H7 (cell line): Measurements from ENCODE around the gene CBLN2. TPM values are rescaled to one million over a fixed set of nuclear protein-coding genes. Genes with fewer than 3 reads are reported as not detected.

Experiments used
- DNase-seq: peaks from one replicate; pipeline ENCODE4 v3.0.0; 2012
- H3K27me3 ChIP-seq: 2 replicates; pipeline ENCODE4 v1.6.0; 2011; ENCODE audit warnings: mild to moderate bottlenecking, low read length; ENCODE audit not compliant: control insufficient read depth, insufficient read depth
- H3K36me3 ChIP-seq: replicated peaks from 2 replicates; pipeline ENCODE4 v1.5.1; 2011; ENCODE audit warnings: low read length; ENCODE audit not compliant: control insufficient read depth, insufficient read depth
- H3K4me3 ChIP-seq: 2 replicates; pipeline ENCODE4 v1.5.1; 2011; ENCODE audit warnings: low read depth, mild to moderate bottlenecking, control low read depth, low read length, moderate library complexity; ENCODE audit not compliant: insufficient read depth
- total RNA-seq: library from RNA; depleted of rRNA; stranded (reverse); fragments of >200 nt; shearing (Covaris generic); gene quantifications from 2 replicates; pipeline ENCODE4 v1.2.3, GENCODE V29; 2014; rRNA removed

Gene CBLN2
- total RNA-seq = not detected in 2 replicates

DNA sequence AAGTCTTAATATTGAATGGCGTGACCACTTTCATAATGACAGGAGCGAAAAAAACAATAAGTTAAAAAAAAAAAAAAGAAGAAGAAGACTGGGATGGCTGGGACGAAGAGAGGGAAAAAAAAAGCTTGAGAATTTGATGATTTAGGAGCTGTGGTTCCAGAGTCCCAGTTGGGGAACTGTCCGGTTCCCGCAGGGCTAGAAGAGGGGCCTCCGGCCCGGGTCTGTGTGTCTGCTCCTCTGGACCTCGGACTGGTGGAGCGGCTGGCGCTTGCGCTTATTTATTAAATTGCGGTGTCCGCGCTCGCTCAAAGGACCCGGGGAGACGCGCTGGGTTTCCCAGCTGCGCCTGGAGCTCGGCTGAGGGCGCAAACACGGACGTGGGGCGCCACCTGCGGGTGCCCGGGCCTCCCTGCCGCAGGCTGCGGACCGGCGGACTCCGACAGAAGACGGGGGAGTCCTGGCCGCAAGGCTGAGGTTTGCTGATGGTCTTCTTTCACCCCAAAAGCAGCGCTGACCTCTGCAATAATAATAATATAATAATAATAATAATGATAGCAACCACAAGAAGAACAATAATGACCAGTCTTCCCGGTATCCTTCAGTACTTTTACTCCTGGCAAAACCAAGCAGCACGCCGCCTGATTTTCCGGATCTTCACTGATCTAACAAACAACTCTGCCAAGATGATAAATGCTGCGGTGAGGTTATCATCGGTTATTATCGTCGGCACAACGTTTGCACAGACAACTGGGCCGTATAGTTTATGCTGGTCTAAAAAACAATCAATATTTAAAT is at the start of gene CBLN2:
CBLN2 (minus strand) TSS at position 251 of the 795 bp plus-strand sequence. CDS start 2,182 bp downstream, outside the sequence.
- H3K36me3 ChIP-seq = no peaks in the 10 kb centered on the region
- peaks cover 50% of the 10 kb centered on the region for H3K27me3 ChIP-seq
- H3K4me3 ChIP-seq = peak within 1 kb of the TSS; percentile 16; the same call in 1 of the 2 replicates
- DNase-seq = peak; percentile 90

GRCh38 chr18:72588360-72588759 is 44.2 kb upstream of the CBLN2 start:
- Histone ChIP-seq H3K36me3 (no peaks in the 10 kb centered on the region), H3K27me3 (no peaks in the 10 kb centered on the region), H3K4me3 (no peak overlapping the region)
- DNase-seq = no peak

DNA sequence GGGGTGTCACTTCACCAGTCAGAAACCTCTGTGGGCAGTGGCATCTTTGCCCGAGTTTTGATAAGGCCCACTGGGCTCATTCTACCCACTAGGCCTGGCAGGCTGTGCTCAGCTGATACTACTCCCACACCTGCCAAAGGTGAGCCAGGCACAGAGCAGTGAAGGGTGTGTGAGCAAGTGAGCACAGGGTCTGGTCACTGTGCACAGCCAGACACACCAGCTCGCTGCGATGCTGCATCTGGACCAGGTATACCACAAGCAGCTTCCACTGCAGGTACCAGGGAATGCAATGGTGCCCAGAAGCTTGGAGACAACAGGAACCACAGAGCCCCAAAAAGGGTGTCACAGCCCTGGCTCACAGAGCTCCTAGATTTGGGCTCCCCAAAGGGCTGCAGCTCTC is 40.6 kb upstream of the CBLN2 start:
- H3K27me3 ChIP-seq = no peaks in the 10 kb centered on the region
- no peak for DNase-seq
- H3K36me3 ChIP-seq = no peaks in the 10 kb centered on the region
- no peak overlapping the region for H3K4me3 ChIP-seq

GRCh38 chr18:72581976-72582375 is 37.8 kb upstream of the CBLN2 start:
- no peak for DNase-seq
- H3K4me3 ChIP-seq = no peak overlapping the region
- H3K36me3 ChIP-seq = no peaks in the 10 kb centered on the region

DNA sequence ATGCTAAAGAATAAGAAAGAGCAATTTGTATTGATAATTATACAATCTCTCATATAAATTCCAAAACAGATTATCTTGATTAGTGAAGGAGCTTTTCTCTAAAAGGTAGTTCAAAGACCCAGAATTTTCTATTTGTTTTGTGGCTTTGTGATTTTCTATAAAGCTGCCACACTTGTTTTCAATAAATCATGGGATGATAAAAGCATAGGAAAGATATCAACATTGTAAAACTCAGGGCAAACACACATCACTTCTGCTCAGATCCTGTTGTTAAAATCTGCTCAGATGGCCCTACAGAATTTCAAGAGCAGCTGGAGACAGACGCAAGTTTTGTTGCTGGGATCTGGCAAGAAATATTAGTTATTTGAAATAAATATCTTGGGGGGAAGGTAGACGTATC is 28.8 kb upstream of the CBLN2 start:
- DNase-seq = no peak
- Histone ChIP-seq H3K36me3 (no peaks in the 10 kb centered on the region), H3K27me3 (no peaks in the 10 kb centered on the region)

More at GRCh38 chr18:72581976-72582375, 37.8 kb upstream of the CBLN2 start:
- H3K27me3 ChIP-seq = no peaks in the 10 kb centered on the region

GRCh38 chr18:72566290-72566689 is 22.1 kb upstream of the CBLN2 start:
- H3K27me3 ChIP-seq = no peaks in the 10 kb centered on the region
- H3K4me3 ChIP-seq = no peak overlapping the region
- H3K36me3 ChIP-seq = no peaks in the 10 kb centered on the region
- no peak for DNase-seq

More for the DNA sequence above, 28.8 kb upstream of the CBLN2 start:
- no peak overlapping the region for H3K4me3 ChIP-seq

GRCh38 chr18:72555968-72556367 is 11.8 kb upstream of the CBLN2 start:
- Histone ChIP-seq H3K36me3 (no peaks in the 10 kb centered on the region), H3K27me3 (no peaks in the 10 kb centered on the region; the same call in 1 of the 2 replicates), H3K4me3 (no peak overlapping the region)
- DNase-seq = no peak

DNA sequence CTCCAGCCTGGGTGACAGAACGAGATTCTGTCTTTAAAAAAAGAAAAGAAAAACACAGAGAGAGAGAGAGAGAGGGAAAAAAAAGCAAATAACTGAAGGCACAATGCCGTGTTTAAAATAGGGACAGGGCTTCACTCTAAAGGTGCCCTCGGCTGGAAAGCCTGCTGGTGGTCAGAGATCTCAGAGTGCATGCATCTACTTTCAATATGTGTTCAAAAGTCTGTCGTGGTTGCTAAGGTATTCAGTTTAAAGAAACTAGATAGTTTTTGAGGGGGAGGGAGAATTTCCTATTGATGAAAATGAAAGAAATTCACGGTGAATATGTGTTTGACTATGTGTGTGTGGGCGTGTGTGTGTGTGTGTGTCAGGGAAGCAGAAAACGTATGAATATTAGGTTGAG is 11.0 kb upstream of the CBLN2 start:
- Histone ChIP-seq H3K4me3 (no peak overlapping the region), H3K27me3 (no peaks in the 10 kb centered on the region; the same call in 1 of the 2 replicates), H3K36me3 (no peaks in the 10 kb centered on the region)
- DNase-seq = no peak

DNA sequence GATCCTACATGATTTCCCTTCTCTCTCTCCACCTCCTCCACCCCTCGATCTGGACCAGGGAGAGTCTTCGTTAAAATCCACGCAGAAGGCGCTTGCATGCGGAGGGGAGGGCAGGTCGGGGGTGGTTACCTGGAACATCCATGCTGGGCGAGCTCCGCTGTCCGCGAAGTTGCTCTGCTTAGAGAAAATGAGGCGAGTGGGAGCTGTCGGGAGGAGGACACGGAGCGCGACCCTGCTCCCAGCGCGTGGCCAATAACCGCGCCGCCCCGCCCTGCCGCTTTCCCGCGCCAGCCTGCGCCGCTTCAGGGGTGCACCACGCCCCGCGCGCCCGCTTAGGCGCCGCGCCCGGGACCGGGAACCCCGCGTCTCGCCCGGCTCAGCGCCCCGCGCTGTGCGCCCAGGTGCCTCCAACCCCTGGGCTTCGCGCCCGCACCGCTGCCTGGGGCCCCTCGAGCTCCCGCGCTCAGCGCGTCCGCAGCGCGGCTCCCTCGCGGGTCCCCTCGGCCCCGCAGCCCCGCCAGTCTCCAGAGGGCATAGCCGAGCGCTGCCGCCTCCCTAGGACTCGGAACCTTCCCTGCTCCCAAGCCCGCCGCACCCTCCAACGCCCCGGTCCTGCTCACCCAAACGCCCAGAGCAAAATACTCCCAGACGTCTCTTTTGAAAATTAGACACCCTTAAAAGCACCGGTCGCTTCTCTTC is 636 bp downstream of the CBLN2 start:
- peak overlapping the region; percentile 16; the same call in 1 of the 2 replicates for H3K4me3 ChIP-seq
- H3K27me3 ChIP-seq = peaks cover 54% of the 10 kb centered on the region
- peak; percentile 57 for DNase-seq

GRCh38 chr18:72542984-72543356 is 1.2 kb downstream of the CBLN2 start:
- H3K27me3 ChIP-seq = peaks cover 59% of the 10 kb centered on the region
- peak overlapping the region; percentile 5; the same call in 1 of the 2 replicates for H3K4me3 ChIP-seq
- DNase-seq = peak; percentile 60
- H3K36me3 ChIP-seq = no peaks in the 10 kb centered on the region

More for the DNA sequence above, 636 bp downstream of the CBLN2 start:
- H3K36me3 ChIP-seq = no peaks in the 10 kb centered on the region

DNA sequence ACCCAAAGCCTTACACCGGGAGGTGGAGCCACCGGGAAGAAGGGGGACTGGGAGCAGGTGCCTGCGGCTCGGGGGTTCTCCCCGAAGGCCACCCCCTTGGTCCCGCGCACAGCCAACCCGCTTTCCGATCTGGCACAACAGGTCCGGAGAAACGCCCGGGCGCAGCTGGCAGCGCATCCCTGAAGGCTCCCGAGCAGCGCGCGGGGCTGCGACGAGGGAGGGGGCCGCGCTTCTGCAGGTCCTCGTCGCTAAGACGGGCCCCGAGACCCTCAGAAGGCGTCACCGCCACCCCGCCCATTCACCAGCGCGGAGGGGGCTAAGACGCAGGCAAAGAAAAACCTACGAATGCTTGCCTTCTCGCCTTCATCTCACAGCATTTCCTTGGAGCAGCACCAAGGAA is 1.8 kb downstream of the CBLN2 start:
- no peak for DNase-seq
- H3K4me3 ChIP-seq = peak overlapping the region; percentile 28; the same call in 1 of the 2 replicates
- H3K27me3 ChIP-seq = peaks cover 56% of the 10 kb centered on the region

GRCh38 chr18:72541871-72542332 is 2.2 kb downstream of the CBLN2 start:
- peak; percentile 87 for DNase-seq
- H3K27me3 ChIP-seq = peaks cover 57% of the 10 kb centered on the region
- peak overlapping the region; percentile 29; the same call in 1 of the 2 replicates for H3K4me3 ChIP-seq
- H3K36me3 ChIP-seq = no peaks in the 10 kb centered on the region

More for the DNA sequence above, 1.8 kb downstream of the CBLN2 start:
- no peaks in the 10 kb centered on the region for H3K36me3 ChIP-seq

DNA sequence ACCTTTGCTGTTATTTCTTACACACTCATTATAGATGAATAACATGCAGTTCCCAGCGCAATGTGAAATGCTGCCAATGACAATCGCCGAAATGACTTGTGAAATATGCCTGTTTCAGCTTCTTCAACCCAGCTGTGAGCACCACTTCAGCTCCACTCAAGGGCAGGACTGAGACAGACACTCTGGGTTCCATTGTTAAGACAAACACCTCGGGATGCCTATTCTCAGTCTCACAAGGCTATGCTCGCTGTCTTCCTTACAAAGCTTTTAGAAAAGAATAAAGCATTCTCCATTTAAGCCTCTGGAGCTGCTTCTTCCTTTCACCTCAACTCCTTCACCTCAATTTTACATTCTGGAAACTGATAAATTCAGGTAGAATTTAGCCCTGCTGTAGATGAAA is 4.2 kb downstream of the CBLN2 start:
- H3K27me3 ChIP-seq = peaks cover 56% of the 10 kb centered on the region

DNA sequence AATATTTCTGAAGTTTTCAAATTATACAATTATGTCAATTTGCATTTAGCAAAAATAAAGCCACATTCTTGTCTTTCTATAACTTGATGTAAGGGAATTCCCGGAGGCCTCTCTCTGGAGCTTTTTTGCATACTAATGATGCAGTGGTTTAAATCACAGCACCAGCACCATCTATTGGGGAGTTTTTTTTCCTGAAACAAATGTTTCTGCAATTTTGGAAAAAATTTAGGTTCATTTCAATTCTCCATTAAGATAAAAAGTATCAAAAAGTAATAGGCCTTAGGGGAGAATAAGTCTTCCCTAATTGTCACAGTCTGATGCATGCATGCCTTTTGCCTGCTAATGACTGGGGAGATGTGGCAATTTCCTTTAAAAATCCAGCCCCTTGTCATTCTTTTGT is 13.5 kb downstream of the CBLN2 start:
- Histone ChIP-seq H3K27me3 (no peaks in the 10 kb centered on the region; the same call in 1 of the 2 replicates), H3K4me3 (no peak overlapping the region), H3K36me3 (no peaks in the 10 kb centered on the region)
- DNase-seq = no peak

More for the DNA sequence above, 4.2 kb downstream of the CBLN2 start:
- no peak overlapping the region for H3K4me3 ChIP-seq
- no peak for DNase-seq
- H3K36me3 ChIP-seq = no peaks in the 10 kb centered on the region
